Mammary epithelial cell (primary cell): ENCODE results near the gene HCFC1R1.

Experiments
- EZH2 ChIP-seq: IDR thresholded peaks from 2 replicates; pipeline ENCODE4 v1.6.1; 2012; ENCODE audit warnings: low read length, inconsistent platforms, borderline replicate concordance
- TF ChIP-seq, protein P1 (sequence below), 2 donors: IDR thresholded peaks in 1 of 2; conservative IDR thresholded peaks in 1 of 2; 2 replicates each; pipeline ENCODE4 v1.5.1; 2011 to 2012; ENCODE audit warnings: inconsistent platforms in 2 of 2, low read length in 2 of 2, mild to moderate bottlenecking in 2 of 2, control low read depth in 1 of 2, low read depth in 1 of 2; ENCODE audit not compliant: insufficient read depth in 1 of 2; ENCODE audit errors: extremely low read depth in 1 of 2

DNA sequence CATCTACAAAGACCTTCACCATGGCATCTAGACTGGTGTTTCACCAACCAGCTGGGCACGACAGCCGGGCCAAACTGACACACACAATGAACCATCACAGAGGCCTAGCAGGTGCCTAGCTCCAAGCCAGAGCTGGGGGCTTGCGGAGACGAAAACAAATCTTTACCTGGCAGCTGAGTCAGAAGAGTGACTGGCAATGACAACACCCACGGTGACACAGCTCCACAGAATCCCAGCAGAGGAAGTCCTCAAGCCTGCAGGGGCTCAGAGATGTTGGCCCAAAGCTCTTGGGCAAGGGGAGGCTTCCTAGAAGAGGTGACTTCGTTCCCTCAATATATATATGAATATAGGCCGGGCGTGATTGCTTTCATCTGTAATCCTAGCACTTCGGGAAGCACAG, 27.8 kb upstream of the HCFC1R1 start:
- TF ChIP-seq, protein P1, sequence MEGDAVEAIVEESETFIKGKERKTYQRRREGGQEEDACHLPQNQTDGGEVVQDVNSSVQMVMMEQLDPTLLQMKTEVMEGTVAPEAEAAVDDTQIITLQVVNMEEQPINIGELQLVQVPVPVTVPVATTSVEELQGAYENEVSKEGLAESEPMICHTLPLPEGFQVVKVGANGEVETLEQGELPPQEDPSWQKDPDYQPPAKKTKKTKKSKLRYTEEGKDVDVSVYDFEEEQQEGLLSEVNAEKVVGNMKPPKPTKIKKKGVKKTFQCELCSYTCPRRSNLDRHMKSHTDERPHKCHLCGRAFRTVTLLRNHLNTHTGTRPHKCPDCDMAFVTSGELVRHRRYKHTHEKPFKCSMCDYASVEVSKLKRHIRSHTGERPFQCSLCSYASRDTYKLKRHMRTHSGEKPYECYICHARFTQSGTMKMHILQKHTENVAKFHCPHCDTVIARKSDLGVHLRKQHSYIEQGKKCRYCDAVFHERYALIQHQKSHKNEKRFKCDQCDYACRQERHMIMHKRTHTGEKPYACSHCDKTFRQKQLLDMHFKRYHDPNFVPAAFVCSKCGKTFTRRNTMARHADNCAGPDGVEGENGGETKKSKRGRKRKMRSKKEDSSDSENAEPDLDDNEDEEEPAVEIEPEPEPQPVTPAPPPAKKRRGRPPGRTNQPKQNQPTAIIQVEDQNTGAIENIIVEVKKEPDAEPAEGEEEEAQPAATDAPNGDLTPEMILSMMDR (conservative IDR thresholded peaks at IDR 0.05 in 1 of 2, IDR thresholded peaks at IDR 0.05 in 1 of 2; ENCODE audit: extremely low read depth in 1 of 2, insufficient read depth in 1 of 2, low read depth in 1 of 2, low read length in 2 of 2), result no peak
- no peak for TF ChIP-seq EZH2
